CD4-positive, alpha-beta T cell treated with Interleukin-15 for 4 hours (primary cell): ENCODE measurements around the gene RET.

Source experiments
- DNase-seq: peaks from one replicate; pipeline ENCODE4 v3.0.0-alpha.2; 2020; ENCODE audit warnings: low spot score

RET gene

GRCh38 chr10:43062402-43063160 lies 14.3 kb upstream of the RET start:
- DNase-seq, result no peak

- no peak for DNase-seq
Observed at GRCh38 chr10:43064331-43065075, 12.4 kb upstream of the RET start.

- no peak for DNase-seq
Observed at GRCh38 chr10:43065234-43065633, 11.6 kb upstream of the RET start.

GRCh38 chr10:43065761-43066160 lies 11.1 kb upstream of the RET start:
- DNase-seq, result no peak

GRCh38 chr10:43066481-43066880 lies 10.4 kb upstream of the RET start:
- DNase-seq, result no peak

- no peak for DNase-seq
Observed at GRCh38 chr10:43067391-43068135, 9.3 kb upstream of the RET start.

- DNase-seq, result no peak
Observed at GRCh38 chr10:43068136-43068395, 8.8 kb upstream of the RET start.

GRCh38 chr10:43068471-43069210 lies 8.2 kb upstream of the RET start:
- DNase-seq, result no peak

- DNase-seq, result no peak
Observed at GRCh38 chr10:43069211-43069515, 7.7 kb upstream of the RET start.

GRCh38 chr10:43069579-43069978 lies 7.3 kb upstream of the RET start:
- DNase-seq, result no peak

- no peak for DNase-seq
Observed at GRCh38 chr10:43070121-43071085, 6.5 kb upstream of the RET start.

- no peak for DNase-seq
Observed at GRCh38 chr10:43071865-43072650, 4.8 kb upstream of the RET start.

- no peak for DNase-seq
Observed at GRCh38 chr10:43073191-43073590, 3.7 kb upstream of the RET start.

- DNase-seq, result no peak
Observed at GRCh38 chr10:43073721-43074120, 3.1 kb upstream of the RET start.

- no peak for DNase-seq
Observed at GRCh38 chr10:43074409-43074808, 2.5 kb upstream of the RET start.

GRCh38 chr10:43074827-43075611 lies 1.9 kb upstream of the RET start:
- no peak for DNase-seq

GRCh38 chr10:43075612-43076003 lies 1.3 kb upstream of the RET start:
- DNase-seq, result no peak

GRCh38 chr10:43076311-43076875 lies 476 bp upstream of the RET start:
- no peak for DNase-seq

- no peak for DNase-seq
Observed at GRCh38 chr10:43077421-43078171, 727 bp downstream of the RET start.
